NCI-H2196 (cell line): Measurements from ENCODE around the gene MFSD1.

ENCODE experiments used
- DNase-seq: peaks from one replicate; lab custom pipeline; 2025; ENCODE audit not compliant: unreplicated experiment; lab: John Stamatoyannopoulos, UW

The MFSD1 gene

GRCh38 chr3:158864492-158864891 lies 62.6 kb downstream of the MFSD1 start:
- no peak for DNase-seq

GRCh38 chr3:158875700-158876099 lies 73.8 kb downstream of the MFSD1 start:
- no peak for DNase-seq
